ENCODE results near the gene PSD4.

- no peak for TF ChIP-seq CTCF (IDR thresholded peaks at IDR 0.05; ENCODE audit: poor library complexity, severe bottlenecking)
- no peak for TF ChIP-seq SMC3 (conservative IDR thresholded peaks at IDR 0.05; ENCODE audit: poor library complexity)
- no peak for TF ChIP-seq POLR2AphosphoS5 (IDR thresholded peaks at IDR 0.05)
- TF ChIP-seq MXI1 (conservative IDR thresholded peaks at IDR 0.05; ENCODE audit: poor library complexity, severe bottlenecking), result no peak
- TF ChIP-seq EZH2 (IDR thresholded peaks at IDR 0.05; ENCODE audit: borderline replicate concordance, insufficient read depth, low read length, poor library complexity, severe bottlenecking), result no peak
These were observed 24.4 kb downstream of the PSD4 start for GRCh38 chr2:113198048-113198789.
